Measurements from ENCODE around the gene RNFT2. TPM values are rescaled to one million over a fixed set of nuclear protein-coding genes. Genes with fewer than 3 reads are reported as not detected.

Gene RNFT2
- total RNA-seq, 6 experiments from 2014 or later = 0.09 to 2.1 (median 0.75) TPM

DNA sequence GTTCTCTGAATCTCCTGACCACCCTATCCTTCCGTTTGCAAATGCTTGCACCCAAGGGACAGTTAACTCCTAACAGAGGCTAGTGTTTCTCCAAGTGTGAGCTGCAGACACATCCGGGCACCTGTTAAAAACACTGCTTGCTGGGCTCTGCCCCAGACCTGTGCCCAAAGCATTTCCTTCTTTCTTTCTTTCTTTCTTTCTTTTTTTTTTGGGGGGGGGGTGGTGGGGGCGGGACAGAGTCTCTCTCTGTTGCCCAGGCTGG lies 42.7 kb upstream of the RNFT2 start:
- TF ChIP-seq, protein P1, sequence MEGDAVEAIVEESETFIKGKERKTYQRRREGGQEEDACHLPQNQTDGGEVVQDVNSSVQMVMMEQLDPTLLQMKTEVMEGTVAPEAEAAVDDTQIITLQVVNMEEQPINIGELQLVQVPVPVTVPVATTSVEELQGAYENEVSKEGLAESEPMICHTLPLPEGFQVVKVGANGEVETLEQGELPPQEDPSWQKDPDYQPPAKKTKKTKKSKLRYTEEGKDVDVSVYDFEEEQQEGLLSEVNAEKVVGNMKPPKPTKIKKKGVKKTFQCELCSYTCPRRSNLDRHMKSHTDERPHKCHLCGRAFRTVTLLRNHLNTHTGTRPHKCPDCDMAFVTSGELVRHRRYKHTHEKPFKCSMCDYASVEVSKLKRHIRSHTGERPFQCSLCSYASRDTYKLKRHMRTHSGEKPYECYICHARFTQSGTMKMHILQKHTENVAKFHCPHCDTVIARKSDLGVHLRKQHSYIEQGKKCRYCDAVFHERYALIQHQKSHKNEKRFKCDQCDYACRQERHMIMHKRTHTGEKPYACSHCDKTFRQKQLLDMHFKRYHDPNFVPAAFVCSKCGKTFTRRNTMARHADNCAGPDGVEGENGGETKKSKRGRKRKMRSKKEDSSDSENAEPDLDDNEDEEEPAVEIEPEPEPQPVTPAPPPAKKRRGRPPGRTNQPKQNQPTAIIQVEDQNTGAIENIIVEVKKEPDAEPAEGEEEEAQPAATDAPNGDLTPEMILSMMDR (IDR thresholded peaks at IDR 0.05) = no peak
- no peak for TF ChIP-seq POLR2A (IDR thresholded peaks at IDR 0.05)
- Histone ChIP-seq H3K9me3 (no peaks in the 10 kb centered on the region), H3K4me1 (peaks cover 0 to 28% (median 0%) of the 10 kb centered on the region in 4 donors), H3K36me3 (no peaks in the 10 kb centered on the region), H3K4me3 (no peak overlapping the region), H3K27me3 (no peaks in the 10 kb centered on the region), H3K27ac (no peak overlapping the region)
- WGBS (ENCODE audit: insufficient coverage, low coverage, low lambda C conversion rate, missing lambda C conversion rate) = 13% methylated on average over 1 of the region's 3 CpGs
- intact Hi-C loops (cut with DNase I) = no loop called here
- ATAC-seq (no peak), DNase-seq (no peak)

DNA sequence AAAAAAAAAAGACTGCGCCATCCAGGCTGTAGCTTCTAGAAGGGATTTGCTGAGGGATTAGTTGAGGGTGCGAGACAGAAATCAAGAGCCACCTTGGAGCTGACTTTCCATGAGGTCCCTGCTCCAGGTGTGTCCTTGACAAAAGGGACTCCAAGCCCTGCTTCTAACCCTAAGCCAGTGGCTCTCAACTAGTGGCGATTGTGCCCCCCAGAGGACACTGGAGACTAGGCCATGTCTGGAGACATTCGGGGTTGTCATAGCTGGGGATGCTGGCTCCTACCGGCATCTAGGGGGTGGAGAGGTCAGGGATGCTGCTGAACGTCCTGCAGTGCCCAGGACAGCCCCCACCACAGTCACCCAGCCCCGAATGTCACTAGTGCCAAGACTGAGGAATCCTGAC lies 40.8 kb upstream of the RNFT2 start:
- intact Hi-C loops (cut with DNase I) = no loop called here
- no peak overlapping the region for H3K4me3 ChIP-seq
- H3K9me3 ChIP-seq = no peaks in the 10 kb centered on the region
- H3K4me1 ChIP-seq = peaks cover 0 to 28% (median 0%) of the 10 kb centered on the region in 4 donors
- ATAC-seq (peak in 2 of 4 donors; percentile 7 to 8), DNase-seq (no peak)
- no peaks in the 10 kb centered on the region for H3K27me3 ChIP-seq
- no peaks in the 10 kb centered on the region for H3K36me3 ChIP-seq
- no peak overlapping the region for H3K27ac ChIP-seq
- TF ChIP-seq, protein P1 (IDR thresholded peaks at IDR 0.05) = peak in 1 of 4 donors; percentile 29
- no peak for TF ChIP-seq POLR2A (IDR thresholded peaks at IDR 0.05)
- WGBS (ENCODE audit: insufficient coverage, low coverage, low lambda C conversion rate, missing lambda C conversion rate) = 100% methylated on average over 1 of the region's 7 CpGs

DNA sequence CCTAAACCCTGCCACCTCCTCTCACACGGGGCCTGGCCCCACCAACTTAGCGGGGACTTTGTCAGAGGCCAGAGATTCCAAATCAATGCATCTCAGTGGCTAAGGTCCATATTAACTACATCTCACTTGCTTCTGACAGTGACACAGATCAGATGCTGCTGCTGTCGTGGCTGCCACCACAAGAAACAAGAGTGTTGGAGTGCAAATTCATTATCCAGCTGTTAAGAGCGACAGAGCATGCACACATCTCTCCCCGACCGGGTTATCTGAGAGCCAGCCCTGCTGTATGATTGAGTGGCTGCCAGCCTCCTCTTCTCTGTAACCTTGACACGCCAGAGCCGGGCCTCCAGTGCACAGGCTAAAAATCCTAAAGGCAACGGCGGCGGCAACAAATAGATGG lies 40.4 kb upstream of the RNFT2 start:
- H3K27ac ChIP-seq = no peak overlapping the region
- no peaks in the 10 kb centered on the region for H3K27me3 ChIP-seq
- DNase-seq (no peak), ATAC-seq (peak in 1 of 4 donors; percentile 25)
- intact Hi-C loops (cut with DNase I) = no loop called here
- peaks cover 0 to 26% (median 0%) of the 10 kb centered on the region in 4 donors for H3K4me1 ChIP-seq
- no peak overlapping the region for H3K4me3 ChIP-seq
- no peaks in the 10 kb centered on the region for H3K36me3 ChIP-seq
- H3K9me3 ChIP-seq = no peaks in the 10 kb centered on the region
- WGBS (ENCODE audit: insufficient coverage, low coverage, low lambda C conversion rate, missing lambda C conversion rate) = 54% methylated on average over 6 of the region's 11 CpGs
- TF ChIP-seq POLR2A (IDR thresholded peaks at IDR 0.05) = no peak
- TF ChIP-seq, protein P1 (IDR thresholded peaks at IDR 0.05) = no peak

DNA sequence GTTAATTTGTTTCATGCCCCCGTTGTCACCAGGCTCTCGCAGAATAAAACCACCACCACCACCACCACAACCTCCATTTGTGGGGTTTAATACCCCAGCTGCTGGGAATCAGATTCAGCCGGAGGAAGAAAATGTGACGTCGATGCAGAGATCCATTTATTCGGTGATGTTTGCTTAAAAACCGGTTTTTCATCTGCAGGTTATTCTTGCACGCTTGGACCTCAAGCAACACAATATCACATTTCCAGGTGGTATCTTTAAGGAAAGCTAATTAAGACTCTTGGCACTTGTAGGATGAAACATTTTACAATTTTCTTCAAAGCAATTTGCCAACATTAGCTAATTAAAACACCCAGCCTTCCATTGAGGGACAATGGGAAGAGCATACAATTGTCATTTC lies 40.0 kb upstream of the RNFT2 start:
- ATAC-seq = no peak
- no peaks in the 10 kb centered on the region for H3K36me3 ChIP-seq
- intact Hi-C loops (cut with DNase I) = no loop called here
- WGBS (ENCODE audit: insufficient coverage, low coverage, low lambda C conversion rate, missing lambda C conversion rate) = 91% methylated on average over 6 of the region's 8 CpGs
- no peaks in the 10 kb centered on the region for H3K9me3 ChIP-seq
- peaks cover 0 to 22% (median 0%) of the 10 kb centered on the region in 4 donors for H3K4me1 ChIP-seq
- no peak overlapping the region for H3K4me3 ChIP-seq
- no peak for TF ChIP-seq POLR2A (IDR thresholded peaks at IDR 0.05)
- TF ChIP-seq, protein P1 (IDR thresholded peaks at IDR 0.05) = no peak
- no peak overlapping the region for H3K27ac ChIP-seq
- DNase-seq = no peak
- no peaks in the 10 kb centered on the region for H3K27me3 ChIP-seq

DNA sequence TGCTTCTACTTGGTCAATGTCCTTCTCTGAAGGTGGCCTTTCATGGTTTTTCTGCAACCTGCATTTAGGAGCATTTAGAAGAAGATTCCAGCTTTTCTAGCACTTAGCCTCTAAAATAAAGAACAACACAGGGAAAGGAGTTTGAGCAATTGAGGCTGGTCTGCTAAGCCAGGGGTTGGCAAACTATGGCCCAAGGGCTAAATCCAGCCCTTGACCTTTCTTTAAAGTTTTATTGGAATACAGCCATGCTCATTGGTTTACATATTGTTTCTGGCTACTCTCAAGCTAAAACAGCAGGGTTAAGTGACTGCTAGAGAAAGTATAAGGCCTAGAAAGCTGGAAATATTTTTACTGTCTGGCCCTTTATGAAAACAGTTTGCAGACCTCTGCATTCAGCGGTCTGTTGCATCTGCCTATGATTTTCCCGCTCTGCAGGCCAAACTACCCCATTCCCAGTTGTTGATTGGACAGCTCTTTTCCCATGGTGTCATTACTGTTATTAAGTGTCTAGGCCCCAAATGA lies 39.5 kb upstream of the RNFT2 start:
- intact Hi-C loops (cut with DNase I) = no loop called here
- Histone ChIP-seq H3K9me3 (no peaks in the 10 kb centered on the region), H3K27me3 (no peaks in the 10 kb centered on the region), H3K4me3 (no peak overlapping the region), H3K4me1 (peaks cover 0 to 21% (median 0%) of the 10 kb centered on the region in 4 donors), H3K36me3 (no peaks in the 10 kb centered on the region), H3K27ac (no peak overlapping the region)
- DNase-seq = no peak
- WGBS (ENCODE audit: insufficient coverage, low coverage, low lambda C conversion rate, missing lambda C conversion rate) = 78% methylated on average over 2 of the region's 2 CpGs
- TF ChIP-seq POLR2A (IDR thresholded peaks at IDR 0.05) = no peak
- TF ChIP-seq, protein P1 (IDR thresholded peaks at IDR 0.05) = no peak
- ATAC-seq = peak; percentile 38 to 75 (median 60)
